GM10248 (cell line): ENCODE data around the gene SLC35G2.
"Not testable (repeated sequence)": the region's sequence is repeated elsewhere in the genome, so short reads cannot be mapped to it uniquely, and the experiment has no call there.

Experiments
- CTCF ChIA-PET: fragments of 300-600 bp; sonication (Branson Sonifier 250); formaldehyde crosslinking; extraction: SDS; loops from one replicate; lab custom pipeline; 2021; ENCODE audit warnings: antibody characterized with exemption; lab: Yijun Ruan, JAX
- POLR2A ChIA-PET: fragments of 350-650 bp; sonication (Branson Sonifier 250); formaldehyde crosslinking; extraction: SDS; loops from one replicate; lab custom pipeline; 2020; ENCODE audit warnings: antibody characterized with exemption; lab: Yijun Ruan, JAX
- DNase-seq: peaks from one replicate; pipeline ENCODE4 v3.0.0; 2012; ENCODE audit errors: extremely low spot score
- TF ChIP-seq, protein P1 (sequence below): IDR thresholded peaks from 2 replicates; pipeline ENCODE4 v1.5.1; 2012; ENCODE audit warnings: mild to moderate bottlenecking, low read depth; ENCODE audit errors: extremely low read depth, missing control alignments, control extremely low read depth

Gene SLC35G2

DNA sequence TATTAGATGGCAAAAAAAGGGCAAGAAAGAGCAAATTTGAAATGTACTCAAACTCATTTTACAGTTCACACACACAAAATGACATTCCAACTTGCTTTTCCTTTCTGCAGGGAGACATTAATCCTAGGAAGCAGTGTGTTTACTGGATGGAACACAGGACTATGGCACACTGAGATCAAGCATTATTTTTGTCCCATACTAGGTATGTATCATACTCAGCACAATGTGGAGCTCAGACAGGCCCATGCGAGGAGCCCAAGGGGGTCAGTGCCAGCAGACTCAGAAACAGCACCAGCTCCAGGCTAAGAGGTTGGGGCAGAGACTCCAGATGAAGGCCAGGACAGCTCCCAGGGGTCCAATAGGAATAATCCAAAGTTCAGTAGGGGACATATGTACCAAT is 30.8 kb upstream of the SLC35G2 start:
- no peak for DNase-seq
- TF ChIP-seq, protein P1, sequence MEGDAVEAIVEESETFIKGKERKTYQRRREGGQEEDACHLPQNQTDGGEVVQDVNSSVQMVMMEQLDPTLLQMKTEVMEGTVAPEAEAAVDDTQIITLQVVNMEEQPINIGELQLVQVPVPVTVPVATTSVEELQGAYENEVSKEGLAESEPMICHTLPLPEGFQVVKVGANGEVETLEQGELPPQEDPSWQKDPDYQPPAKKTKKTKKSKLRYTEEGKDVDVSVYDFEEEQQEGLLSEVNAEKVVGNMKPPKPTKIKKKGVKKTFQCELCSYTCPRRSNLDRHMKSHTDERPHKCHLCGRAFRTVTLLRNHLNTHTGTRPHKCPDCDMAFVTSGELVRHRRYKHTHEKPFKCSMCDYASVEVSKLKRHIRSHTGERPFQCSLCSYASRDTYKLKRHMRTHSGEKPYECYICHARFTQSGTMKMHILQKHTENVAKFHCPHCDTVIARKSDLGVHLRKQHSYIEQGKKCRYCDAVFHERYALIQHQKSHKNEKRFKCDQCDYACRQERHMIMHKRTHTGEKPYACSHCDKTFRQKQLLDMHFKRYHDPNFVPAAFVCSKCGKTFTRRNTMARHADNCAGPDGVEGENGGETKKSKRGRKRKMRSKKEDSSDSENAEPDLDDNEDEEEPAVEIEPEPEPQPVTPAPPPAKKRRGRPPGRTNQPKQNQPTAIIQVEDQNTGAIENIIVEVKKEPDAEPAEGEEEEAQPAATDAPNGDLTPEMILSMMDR, result no peak
- ChIA-PET CTCF (interaction anchor here (1.2 to 3.3 kb wide), 3 partner anchors 36 to 226 kb away, joined by 3 to 11 read pairs (median 8); partner anchors contain the start of gene STAG1), POLR2A (no interaction called here)

DNA sequence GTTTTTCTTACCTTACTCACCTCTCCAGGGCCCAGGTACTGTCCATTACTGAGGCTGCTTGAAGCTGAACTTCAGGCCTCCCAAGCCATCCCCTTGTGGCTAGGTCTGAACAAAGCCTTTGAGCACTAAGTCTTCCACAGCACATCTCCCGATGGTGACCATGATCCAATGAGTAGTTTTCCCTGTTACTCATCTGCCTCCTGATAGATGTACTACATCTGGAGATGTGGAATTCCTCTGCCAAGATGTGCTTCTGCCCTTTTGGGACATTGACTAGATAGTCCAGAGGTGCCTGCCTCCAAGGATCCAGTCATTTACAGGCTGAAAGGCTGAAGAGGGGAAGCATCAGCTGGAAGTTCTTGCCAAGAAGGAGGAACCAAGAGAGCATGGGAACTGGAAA is 28.9 kb upstream of the SLC35G2 start:
- DNase-seq, result no peak
- TF ChIP-seq, protein P1, result no peak
- ChIA-PET POLR2A (no interaction called here), CTCF (interaction anchor here (1.6 kb wide), 1 partner anchor 224 kb away, joined by 4 read pairs; no protein-coding TSS in a partner anchor)

DNA sequence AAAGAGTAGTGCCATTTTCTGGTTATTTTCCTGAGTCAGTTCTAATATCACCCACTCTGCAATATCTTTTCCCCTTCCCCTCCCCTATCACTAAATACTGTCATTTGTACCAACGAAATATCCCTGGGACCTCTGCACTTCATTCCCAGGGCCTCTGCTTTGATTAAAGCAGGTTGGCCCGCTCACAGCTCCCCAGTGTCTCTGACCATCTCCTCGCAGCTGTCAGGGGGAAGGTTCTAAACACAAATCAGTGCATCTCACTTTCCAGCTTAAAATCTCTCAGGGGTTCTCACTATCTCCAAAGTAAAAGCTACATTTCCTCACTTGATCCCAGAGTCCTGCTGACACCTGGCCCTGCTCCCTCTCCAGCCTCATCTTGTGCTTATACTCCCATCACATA is 28.1 kb upstream of the SLC35G2 start:
- ChIA-PET POLR2A (no interaction called here), CTCF (interaction anchor here (0.9 to 1.1 kb wide), 2 partner anchors 24 to 39 kb away, joined by 3 to 4 read pairs; partner anchors contain the start of gene STAG1)
- TF ChIP-seq, protein P1, result no peak
- DNase-seq, result no peak

DNA sequence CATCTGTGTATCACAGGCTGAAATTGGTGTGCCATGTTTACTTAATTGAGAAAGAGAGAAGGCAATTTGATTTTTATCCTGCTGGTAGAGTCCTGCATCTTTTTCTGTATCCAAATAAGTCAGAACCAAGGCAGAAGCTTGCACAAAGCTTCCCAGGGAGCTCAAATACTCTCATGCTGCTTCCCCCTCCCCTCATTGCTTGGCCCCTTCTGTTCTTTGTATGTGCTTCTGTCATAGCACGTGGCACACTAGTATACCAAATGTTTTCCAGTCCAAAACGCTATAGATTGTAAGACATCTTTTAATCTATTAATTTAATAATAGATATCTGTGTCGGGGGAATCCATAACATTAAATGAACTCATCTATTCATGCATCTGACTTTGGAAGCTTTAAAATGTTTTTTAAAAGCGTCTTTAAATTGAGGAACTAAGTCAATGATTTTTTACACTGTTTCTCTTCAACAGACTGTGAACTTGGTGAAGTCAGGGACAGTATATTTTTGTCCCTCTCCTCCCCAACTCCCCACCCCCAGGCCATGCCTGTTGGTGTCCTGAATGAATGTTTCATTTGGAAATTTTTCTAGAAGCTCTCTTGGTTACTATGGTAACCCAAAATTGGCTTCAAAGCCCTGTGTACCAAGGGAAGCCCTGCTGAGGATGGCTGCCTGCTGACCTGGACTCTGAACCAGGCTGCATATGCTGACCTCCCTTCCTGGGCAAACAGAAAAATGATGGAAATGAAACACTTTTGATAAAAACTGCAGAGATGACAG is 26.2 kb upstream of the SLC35G2 start:
- CTCF ChIA-PET, result interaction anchor here (1.2 to 1.5 kb wide), 4 partner anchors 11 to 221 kb away, joined by 3 to 5 read pairs (median 4); no protein-coding TSS in a partner anchor
- POLR2A ChIA-PET, result no interaction called here
- DNase-seq, result no peak
- TF ChIP-seq, protein P1, result no peak

DNA sequence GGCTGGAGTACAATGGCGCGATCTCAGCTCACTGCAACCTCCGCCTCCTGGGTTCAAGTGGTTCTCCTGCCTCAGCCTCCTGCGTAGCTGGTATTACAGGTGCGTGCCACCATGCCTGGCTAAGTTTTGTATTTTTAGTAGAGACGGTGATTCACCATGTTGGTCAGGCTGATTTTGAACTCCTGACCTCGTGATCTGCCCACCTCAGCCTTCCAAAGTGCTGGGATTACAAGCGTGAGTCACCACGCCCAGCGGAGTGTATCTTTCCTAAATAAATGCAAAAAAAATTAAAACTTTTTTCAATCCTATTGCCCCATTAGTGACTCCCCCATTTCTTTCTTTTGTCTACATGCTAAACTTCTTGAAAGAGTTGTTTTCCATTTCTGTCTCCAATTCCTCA is 17.8 kb upstream of the SLC35G2 start:
- CTCF ChIA-PET, result interaction anchor here (1.5 kb wide), 1 partner anchor 20 kb away, joined by 3 read pairs; no protein-coding TSS in a partner anchor
- POLR2A ChIA-PET, DNase-seq: not testable (repeated sequence)

DNA sequence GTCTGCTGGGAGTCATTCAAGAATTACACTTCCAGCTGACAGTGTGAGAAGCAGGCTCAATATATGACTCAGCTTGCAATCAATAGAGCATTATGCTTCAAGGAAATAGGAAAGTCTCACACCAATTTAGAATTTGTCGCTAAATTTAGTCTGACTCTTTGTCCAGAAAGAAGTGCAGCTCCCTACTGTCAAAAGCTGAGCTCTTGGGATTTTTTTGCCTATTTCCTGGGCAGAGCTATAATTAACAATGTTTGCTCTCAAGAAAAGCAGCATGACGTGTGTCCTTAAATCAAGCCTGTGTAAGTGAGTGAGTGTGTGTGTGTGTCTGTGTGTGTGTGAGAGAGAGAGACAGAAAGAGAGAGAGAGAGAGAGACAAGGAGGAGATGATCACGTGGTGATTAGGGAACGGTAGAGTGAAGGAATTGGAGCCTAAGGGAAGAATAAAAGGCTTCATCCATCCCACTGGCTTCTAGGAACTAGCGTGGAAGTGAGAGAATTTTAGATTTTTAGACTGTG is 16.4 kb upstream of the SLC35G2 start:
- POLR2A ChIA-PET, result no interaction called here
- TF ChIP-seq, protein P1, result no peak
- DNase-seq, result no peak
- CTCF ChIA-PET, result interaction anchor here (1.2 kb wide), 1 partner anchor 50 kb away, joined by 3 read pairs; the partner anchor contains the start of gene STAG1

DNA sequence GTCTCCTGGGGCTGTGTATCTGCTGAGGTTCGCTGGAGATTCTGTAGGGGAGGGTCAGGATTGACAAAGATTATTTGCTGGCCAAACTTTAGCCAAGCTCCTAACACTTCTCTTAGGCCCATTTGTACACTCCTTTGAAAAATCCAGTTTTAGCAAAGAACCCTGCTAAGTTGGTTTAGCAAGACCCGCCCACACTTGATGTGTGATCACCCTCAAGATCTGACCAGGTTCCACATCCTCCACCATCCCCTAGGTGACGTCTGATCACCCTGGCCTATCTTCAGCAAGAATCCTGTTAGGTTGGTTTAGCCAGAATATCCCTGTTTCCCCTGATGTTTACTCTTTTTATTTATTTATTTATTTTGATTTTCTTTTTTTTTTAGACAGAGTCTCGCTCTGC is 14.8 kb upstream of the SLC35G2 start:
- TF ChIP-seq, protein P1, result no peak
- CTCF ChIA-PET, result interaction anchor here (1.7 to 1.8 kb wide), 2 partner anchors 52 to 210 kb away, joined by 5 to 6 read pairs; partner anchors contain the start of gene STAG1
- DNase-seq, result no peak
- POLR2A ChIA-PET, result no interaction called here
